Measurements from ENCODE around the gene KIAA1614.

DNA sequence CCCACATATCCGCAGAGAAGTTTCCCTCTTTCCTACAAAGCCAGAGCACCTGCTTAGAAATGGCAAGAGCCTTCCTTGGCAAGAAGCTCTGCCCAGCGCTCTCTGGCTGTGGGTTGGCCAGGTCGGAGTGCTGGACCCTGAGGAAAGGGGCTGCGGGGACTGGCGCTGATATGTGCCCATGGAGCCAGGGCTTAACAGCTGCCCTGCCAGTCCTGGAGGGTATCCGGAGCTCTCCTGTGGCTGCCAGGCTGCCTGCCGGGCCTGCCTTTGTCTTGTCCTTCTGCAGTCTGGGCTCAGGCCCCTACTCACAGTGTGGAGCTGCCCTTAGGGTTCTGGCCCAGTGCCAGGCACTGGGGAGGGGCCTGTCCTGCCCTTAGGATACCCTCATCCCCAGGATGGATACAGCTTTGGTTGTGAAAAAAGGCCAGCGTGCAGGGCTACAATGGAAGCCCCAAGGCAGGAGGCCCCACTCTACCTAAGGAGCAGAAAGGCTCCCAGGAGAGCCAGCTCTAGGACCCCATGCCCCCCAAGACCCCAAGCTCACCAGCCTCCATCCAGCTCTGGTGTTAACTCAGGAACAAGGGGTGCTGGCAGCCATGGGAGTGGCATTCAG is 43.4 kb downstream of the KIAA1614 start:
- TF ChIP-seq, protein P1, sequence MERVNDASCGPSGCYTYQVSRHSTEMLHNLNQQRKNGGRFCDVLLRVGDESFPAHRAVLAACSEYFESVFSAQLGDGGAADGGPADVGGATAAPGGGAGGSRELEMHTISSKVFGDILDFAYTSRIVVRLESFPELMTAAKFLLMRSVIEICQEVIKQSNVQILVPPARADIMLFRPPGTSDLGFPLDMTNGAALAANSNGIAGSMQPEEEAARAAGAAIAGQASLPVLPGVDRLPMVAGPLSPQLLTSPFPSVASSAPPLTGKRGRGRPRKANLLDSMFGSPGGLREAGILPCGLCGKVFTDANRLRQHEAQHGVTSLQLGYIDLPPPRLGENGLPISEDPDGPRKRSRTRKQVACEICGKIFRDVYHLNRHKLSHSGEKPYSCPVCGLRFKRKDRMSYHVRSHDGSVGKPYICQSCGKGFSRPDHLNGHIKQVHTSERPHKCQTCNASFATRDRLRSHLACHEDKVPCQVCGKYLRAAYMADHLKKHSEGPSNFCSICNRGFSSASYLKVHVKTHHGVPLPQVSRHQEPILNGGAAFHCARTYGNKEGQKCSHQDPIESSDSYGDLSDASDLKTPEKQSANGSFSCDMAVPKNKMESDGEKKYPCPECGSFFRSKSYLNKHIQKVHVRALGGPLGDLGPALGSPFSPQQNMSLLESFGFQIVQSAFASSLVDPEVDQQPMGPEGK (CRISPR knock-in tag; IDR thresholded peaks at IDR 0.05; ENCODE audit: borderline replicate concordance): no peak
- TF ChIP-seq SNAI2 (CRISPR knock-in tag; IDR thresholded peaks at IDR 0.05): no peak
- no peak for TF ChIP-seq BACH2 (CRISPR knock-in tag; IDR thresholded peaks at IDR 0.05; ENCODE audit: borderline replicate concordance)
- TF ChIP-seq, protein P2, sequence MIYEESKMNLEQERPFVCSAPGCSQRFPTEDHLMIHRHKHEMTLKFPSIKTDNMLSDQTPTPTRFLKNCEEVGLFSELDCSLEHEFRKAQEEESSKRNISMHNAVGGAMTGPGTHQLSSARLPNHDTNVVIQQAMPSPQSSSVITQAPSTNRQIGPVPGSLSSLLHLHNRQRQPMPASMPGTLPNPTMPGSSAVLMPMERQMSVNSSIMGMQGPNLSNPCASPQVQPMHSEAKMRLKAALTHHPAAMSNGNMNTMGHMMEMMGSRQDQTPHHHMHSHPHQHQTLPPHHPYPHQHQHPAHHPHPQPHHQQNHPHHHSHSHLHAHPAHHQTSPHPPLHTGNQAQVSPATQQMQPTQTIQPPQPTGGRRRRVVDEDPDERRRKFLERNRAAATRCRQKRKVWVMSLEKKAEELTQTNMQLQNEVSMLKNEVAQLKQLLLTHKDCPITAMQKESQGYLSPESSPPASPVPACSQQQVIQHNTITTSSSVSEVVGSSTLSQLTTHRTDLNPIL (CRISPR knock-in tag; IDR thresholded peaks at IDR 0.05; ENCODE audit: low read depth): no peak
- no peak for TF ChIP-seq ZFP30 (CRISPR knock-in tag; IDR thresholded peaks at IDR 0.05)
- TF ChIP-seq ARNTL (CRISPR knock-in tag; IDR thresholded peaks at IDR 0.05; ENCODE audit: borderline replicate concordance, low read depth): no peak
- no peak for TF ChIP-seq OSR1 (CRISPR knock-in tag; IDR thresholded peaks at IDR 0.05)
- no peak for TF ChIP-seq TSHZ2 (CRISPR knock-in tag; IDR thresholded peaks at IDR 0.05)
- TF ChIP-seq ZFP3 (CRISPR knock-in tag; IDR thresholded peaks at IDR 0.05): no peak
- TF ChIP-seq PPARA (CRISPR knock-in tag; IDR thresholded peaks at IDR 0.05; ENCODE audit: borderline replicate concordance): no peak
- TF ChIP-seq TCF4 (CRISPR knock-in tag; IDR thresholded peaks at IDR 0.05; ENCODE audit: borderline replicate concordance): no peak

Measured in SK-N-SH treated with all-trans-retinoic acid at 6 μM for 48 hours (cell line).